NB4 (cell line): ENCODE results near the gene NPIPB2.

Experiments used
- DNase-seq: peaks from one replicate; pipeline ENCODE4 v3.0.0; 2010; ENCODE audit warnings: low read depth
- H3K4me3 ChIP-seq: one replicate; pipeline ENCODE4 v1.5.1; 2011; ENCODE audit warnings: mild to moderate bottlenecking, low read depth, low read length, moderate library complexity
- CTCF ChIP-seq: IDR thresholded peaks from one replicate; pipeline ENCODE4 v1.5.1; 2012; ENCODE audit warnings: low read depth, low read length
- MAX ChIP-seq: IDR thresholded peaks from 2 replicates; pipeline ENCODE4 v1.6.1; 2011; ENCODE audit warnings: low read depth, low read length
- MYC ChIP-seq: IDR thresholded peaks from 2 replicates; pipeline ENCODE4 v1.6.1; 2011; ENCODE audit warnings: low read depth, low read length
- POLR2A ChIP-seq: IDR thresholded peaks from 2 replicates; pipeline ENCODE4 v1.6.1; 2011; ENCODE audit warnings: mild to moderate bottlenecking; ENCODE audit not compliant: insufficient read length; ENCODE audit errors: extremely low read depth

The NPIPB2 gene

GRCh38 chr16:11909653-11910545 lies 31.9 kb downstream of the NPIPB2 start:
- no peak overlapping the region for H3K4me3 ChIP-seq
- DNase-seq: no peak
- no peak for TF ChIP-seq POLR2A
- TF ChIP-seq MAX: no peak
- no peak for TF ChIP-seq MYC
- TF ChIP-seq CTCF: no peak

GRCh38 chr16:11907160-11907970 lies 34.5 kb downstream of the NPIPB2 start:
- no peak for DNase-seq
- TF ChIP-seq MYC (no peak), POLR2A (no peak), CTCF (no peak), MAX (no peak)
- H3K4me3 ChIP-seq: no peak overlapping the region

- no peak overlapping the region for H3K4me3 ChIP-seq
- TF ChIP-seq POLR2A (no peak), CTCF (no peak), MAX (no peak), MYC (no peak)
- DNase-seq: no peak
Observed at GRCh38 chr16:11903906-11904305, 37.9 kb downstream of the NPIPB2 start.

GRCh38 chr16:11901091-11901490 lies 40.8 kb downstream of the NPIPB2 start:
- H3K4me3 ChIP-seq: no peak overlapping the region
- no peak for TF ChIP-seq MAX
- no peak for TF ChIP-seq MYC
- TF ChIP-seq POLR2A: no peak
- TF ChIP-seq CTCF: no peak
- DNase-seq: no peak

- TF ChIP-seq CTCF (no peak), POLR2A (no peak), MYC (no peak), MAX (no peak)
- DNase-seq: no peak
- H3K4me3 ChIP-seq: no peak overlapping the region
Observed at GRCh38 chr16:11896486-11897176, 45.2 kb downstream of the NPIPB2 start.
